Tibial artery (tissue), 4 donors: Measurements from ENCODE around the gene BCL2.

Source experiments
- DNase-seq, 2 donors: peaks; one replicate each; pipeline ENCODE4 v3.0.0-alpha.2; 2019
- H3K27ac ChIP-seq, 2 donors: fragments of 200-600 bp; sonication (generic) in 1 of 2; 1 replicate in 1 of 2; 2 replicates in 1 of 2; pipeline ENCODE4 v1.5.1; 2018 to 2019; ENCODE audit warnings: mild to moderate bottlenecking in 1 of 2
- H3K27me3 ChIP-seq, 2 donors: fragments of 200-600 bp; sonication (generic) in 1 of 2; one replicate each; pipeline versions ENCODE4 v1.5.1 to v1.6.0; 2016 to 2019
- H3K36me3 ChIP-seq, 3 donors: fragments of 200-600 bp; sonication (generic) in 2 of 3; one replicate each; pipeline ENCODE4 v1.5.1; 2016 to 2019; ENCODE audit warnings: mild to moderate bottlenecking in 2 of 3
- H3K4me1 ChIP-seq, 4 donors: fragments of 200-600 bp; sonication (generic) in 2 of 4; 1 replicate in 3 of 4; 2 replicates in 1 of 4; pipeline ENCODE4 v1.5.1; 2016 to 2019
- H3K4me3 ChIP-seq, 2 donors: fragments of 200-600 bp; sonication (generic) in 1 of 2; 1 replicate in 1 of 2; 2 replicates in 1 of 2; pipeline ENCODE4 v1.5.1; 2018 to 2019; ENCODE audit warnings: mild to moderate bottlenecking in 2 of 2
- H3K9me3 ChIP-seq, 3 donors: fragments of 200-600 bp; sonication (generic) in 1 of 3; one replicate each; pipeline ENCODE4 v1.5.1; 2016 to 2019
- intact Hi-C: fragments of 100-400 bp; cut with DNase I; formaldehyde crosslinking; loops from one replicate; pipeline ENCODE4 v1.15.0; 2023; ENCODE audit warnings: low total_unique reads
- TF ChIP-seq, protein P1 (sequence below), 2 experiments: fragments of 200-600 bp in 1 of 2; fragments of 450-650 bp in 1 of 2; IDR thresholded peaks; one replicate each; pipeline ENCODE4 v1.5.1; 2017 to 2019; ENCODE audit warnings: antibody characterized with exemption in 2 of 2, mild to moderate bottlenecking in 1 of 2, moderate library complexity in 1 of 2

BCL2 gene

DNA sequence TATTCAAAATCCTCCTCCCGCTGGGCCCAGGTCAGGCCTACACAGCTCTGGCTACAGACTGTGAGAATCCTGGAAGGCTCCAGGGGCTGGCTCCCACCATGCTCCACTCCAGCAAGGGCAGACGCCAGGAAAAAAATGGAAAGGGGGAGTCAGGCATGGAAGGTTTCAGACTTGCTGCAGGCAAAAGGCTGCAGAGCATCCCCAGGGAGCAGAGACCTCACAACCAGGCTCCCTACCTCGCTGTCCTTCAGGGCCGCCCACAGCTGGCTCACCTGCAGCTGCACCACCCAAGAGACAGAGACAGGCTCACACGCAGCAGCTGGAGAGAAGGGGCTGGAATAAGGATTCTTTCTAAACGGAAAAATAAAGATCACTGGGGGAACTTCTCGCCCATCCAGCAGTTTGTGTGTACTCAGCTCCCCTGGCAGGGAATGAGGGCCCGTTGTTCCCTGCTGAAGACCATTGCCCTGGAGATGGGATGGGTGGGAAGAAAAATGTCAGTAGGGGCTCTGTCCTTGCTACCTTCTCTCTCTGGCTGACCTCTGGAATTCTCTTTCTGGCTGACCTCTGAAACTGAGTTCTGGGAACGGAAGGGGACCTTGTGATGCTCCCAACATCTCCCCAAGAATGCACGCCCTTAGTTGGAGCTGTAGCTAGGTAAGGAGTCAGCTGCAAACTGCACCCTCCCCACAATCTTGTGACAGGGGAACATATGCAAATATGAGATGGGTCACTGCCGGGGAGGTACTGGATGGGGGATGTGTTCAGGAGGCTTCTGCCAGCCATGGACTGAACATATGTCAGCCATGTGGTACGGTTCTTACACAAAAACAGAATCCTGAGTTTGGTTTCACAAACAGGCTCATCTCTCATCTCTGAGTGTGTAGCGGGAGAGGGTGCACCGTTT, 34.5 kb downstream of the BCL2 start:
- intact Hi-C loops, result no loop called here
- TF ChIP-seq, protein P1, sequence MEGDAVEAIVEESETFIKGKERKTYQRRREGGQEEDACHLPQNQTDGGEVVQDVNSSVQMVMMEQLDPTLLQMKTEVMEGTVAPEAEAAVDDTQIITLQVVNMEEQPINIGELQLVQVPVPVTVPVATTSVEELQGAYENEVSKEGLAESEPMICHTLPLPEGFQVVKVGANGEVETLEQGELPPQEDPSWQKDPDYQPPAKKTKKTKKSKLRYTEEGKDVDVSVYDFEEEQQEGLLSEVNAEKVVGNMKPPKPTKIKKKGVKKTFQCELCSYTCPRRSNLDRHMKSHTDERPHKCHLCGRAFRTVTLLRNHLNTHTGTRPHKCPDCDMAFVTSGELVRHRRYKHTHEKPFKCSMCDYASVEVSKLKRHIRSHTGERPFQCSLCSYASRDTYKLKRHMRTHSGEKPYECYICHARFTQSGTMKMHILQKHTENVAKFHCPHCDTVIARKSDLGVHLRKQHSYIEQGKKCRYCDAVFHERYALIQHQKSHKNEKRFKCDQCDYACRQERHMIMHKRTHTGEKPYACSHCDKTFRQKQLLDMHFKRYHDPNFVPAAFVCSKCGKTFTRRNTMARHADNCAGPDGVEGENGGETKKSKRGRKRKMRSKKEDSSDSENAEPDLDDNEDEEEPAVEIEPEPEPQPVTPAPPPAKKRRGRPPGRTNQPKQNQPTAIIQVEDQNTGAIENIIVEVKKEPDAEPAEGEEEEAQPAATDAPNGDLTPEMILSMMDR (IDR thresholded peaks at IDR 0.05), result no peak
- H3K36me3 ChIP-seq, result no peaks in the 10 kb centered on the region
- H3K27ac ChIP-seq, result no peak overlapping the region
- H3K4me3 ChIP-seq, result no peak overlapping the region
- no peaks in the 10 kb centered on the region for H3K27me3 ChIP-seq
- H3K4me1 ChIP-seq, result peaks cover 0 to 48% (median 26%) of the 10 kb centered on the region in 4 donors
- DNase-seq, result no peak
- no peaks in the 10 kb centered on the region for H3K9me3 ChIP-seq

DNA sequence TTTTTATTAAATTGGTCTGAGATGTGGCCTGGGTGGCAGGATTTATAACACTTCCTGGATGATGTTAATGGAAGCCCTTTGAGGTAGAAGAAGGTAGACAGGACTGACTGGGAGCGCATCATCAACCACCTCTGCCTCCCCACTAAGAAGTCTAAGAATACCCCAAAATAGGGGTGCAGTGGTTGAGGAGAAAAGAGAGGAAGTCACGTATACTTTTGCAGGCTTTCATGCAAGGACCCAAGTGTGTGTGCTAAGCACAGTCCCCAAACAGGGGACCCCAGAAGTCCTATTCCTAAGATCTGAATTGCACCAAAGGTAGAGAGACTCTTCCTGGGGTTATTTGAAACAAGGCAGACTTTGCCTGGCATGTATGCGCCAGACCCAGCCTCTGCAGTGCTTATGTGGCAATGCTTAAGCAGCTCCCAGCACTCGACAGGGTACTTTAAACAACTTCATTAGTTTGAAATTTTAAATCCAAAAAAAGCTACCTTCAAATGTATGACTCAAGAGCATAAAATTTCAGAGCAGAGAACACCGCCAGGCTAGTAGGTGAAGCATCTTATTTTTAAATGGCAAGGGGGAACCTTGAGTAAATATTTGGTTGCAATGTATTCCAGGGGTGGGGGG, 35.3 kb downstream of the BCL2 start:
- no peaks in the 10 kb centered on the region for H3K9me3 ChIP-seq
- H3K27ac ChIP-seq, result no peak overlapping the region
- H3K36me3 ChIP-seq, result no peaks in the 10 kb centered on the region
- no peak for DNase-seq
- TF ChIP-seq, protein P1 (IDR thresholded peaks at IDR 0.05), result no peak
- intact Hi-C loops, result no loop called here
- H3K27me3 ChIP-seq, result no peaks in the 10 kb centered on the region
- H3K4me3 ChIP-seq, result no peak overlapping the region
- peaks cover 0 to 43% (median 25%) of the 10 kb centered on the region in 4 donors for H3K4me1 ChIP-seq

DNA sequence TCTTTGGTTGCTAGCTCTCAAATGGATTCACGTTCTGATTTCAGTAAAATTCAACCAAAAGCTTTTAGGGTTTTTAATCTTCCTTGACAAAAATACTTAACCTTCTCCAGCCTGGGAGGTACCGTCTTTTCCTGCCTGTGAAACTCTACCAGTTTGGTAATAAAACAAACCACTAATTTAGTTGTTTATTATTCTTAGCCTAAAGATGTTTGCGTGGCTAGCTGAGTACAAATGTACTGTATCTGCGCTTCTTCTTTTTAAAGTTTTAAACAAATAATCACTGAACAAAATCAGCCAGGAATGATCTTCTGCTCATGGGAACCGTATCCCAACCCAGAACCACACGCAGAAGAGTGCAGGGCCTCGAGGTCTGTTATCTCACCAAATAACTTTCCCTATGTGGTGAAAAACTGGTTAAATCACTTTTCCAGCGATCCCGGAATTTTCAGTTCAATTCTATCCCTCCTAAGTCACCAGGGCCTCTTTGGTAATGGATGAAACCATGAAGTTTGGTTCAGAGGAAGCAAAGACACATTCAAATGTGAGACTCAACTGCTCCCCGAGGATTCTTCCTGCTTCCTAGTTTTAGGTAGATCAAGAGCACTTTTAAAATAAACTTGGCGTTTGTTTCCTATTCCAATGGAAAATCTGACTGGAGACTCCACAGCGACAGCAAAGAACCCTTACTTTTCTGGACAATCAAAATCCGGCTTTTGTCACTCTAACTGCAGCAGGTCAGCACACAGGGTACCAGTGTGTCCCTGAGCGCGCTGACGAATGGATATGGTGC, 36.1 kb downstream of the BCL2 start:
- H3K27ac ChIP-seq, result no peak overlapping the region

DNA sequence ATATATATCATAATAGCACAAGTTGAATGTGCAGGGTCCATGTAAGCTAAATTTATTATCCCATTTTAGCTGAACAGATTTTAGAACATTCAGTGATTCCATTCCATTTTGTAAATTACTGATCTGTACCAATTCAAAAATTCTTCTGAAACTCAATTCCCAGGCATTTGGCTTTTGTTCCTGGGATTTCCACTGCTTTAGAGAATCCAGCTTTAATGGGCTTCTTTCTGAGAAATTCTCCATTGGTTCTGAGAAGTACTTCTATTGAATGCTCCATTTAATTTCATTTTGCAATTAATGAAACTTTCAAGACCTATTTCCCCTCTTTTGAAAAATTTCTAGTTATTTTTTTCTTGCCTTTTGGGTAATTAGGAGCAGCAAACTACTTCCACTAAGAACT, 36.8 kb downstream of the BCL2 start:
- TF ChIP-seq, protein P1 (IDR thresholded peaks at IDR 0.05), result no peak
- H3K9me3 ChIP-seq, result no peaks in the 10 kb centered on the region
- H3K36me3 ChIP-seq, result no peaks in the 10 kb centered on the region
- no peaks in the 10 kb centered on the region for H3K27me3 ChIP-seq
- intact Hi-C loops, result no loop called here
- no peak overlapping the region for H3K4me3 ChIP-seq
- no peak overlapping the region for H3K27ac ChIP-seq
- H3K4me1 ChIP-seq, result peaks cover 0 to 28% (median 13%) of the 10 kb centered on the region in 4 donors
- DNase-seq, result no peak

More for the DNA sequence above, 36.1 kb downstream of the BCL2 start:
- H3K9me3 ChIP-seq, result no peaks in the 10 kb centered on the region
- DNase-seq, result no peak
- no peak overlapping the region for H3K4me3 ChIP-seq
- H3K4me1 ChIP-seq, result peaks cover 0 to 35% (median 20%) of the 10 kb centered on the region in 4 donors
- no peaks in the 10 kb centered on the region for H3K27me3 ChIP-seq
- TF ChIP-seq, protein P1 (IDR thresholded peaks at IDR 0.05), result no peak
- intact Hi-C loops, result no loop called here
- no peaks in the 10 kb centered on the region for H3K36me3 ChIP-seq

DNA sequence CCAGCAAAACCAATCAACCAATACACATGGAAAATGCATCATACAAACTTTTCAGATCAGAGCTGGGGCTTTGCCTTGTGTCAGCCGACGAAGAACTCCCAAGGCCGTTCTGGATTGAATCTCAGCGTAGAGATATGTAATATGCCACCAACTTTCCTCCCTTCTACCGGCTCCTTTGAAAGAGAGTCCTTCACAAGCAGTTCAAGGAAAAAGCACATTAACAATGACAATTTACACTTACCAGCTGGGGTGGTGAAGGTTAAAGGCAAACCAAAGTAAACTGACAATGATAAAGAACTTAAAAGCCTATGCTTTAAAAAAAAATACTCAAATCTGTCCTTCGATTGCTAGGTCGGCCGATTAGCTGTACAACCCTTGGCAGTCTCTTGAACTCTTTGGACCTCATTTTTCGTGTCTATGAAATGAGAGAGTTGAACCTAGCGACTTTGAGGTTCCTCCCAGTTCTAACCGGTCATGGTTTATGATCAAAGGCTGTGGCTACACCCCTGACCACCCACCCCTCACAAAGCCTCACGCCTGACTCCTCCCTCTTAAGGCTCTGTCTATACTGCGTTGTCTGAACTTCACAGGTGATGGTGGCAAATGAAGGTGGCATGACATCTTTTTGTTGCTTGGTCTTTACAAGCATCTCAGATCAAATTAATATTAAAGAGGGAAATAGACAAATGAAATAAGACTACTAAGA, 46.2 kb downstream of the BCL2 start:
- Histone ChIP-seq H3K36me3 (no peaks in the 10 kb centered on the region), H3K4me3 (no peak overlapping the region), H3K9me3 (no peaks in the 10 kb centered on the region), H3K27me3 (no peaks in the 10 kb centered on the region), H3K27ac (no peak overlapping the region), H3K4me1 (peaks cover 0 to 10% (median 3%) of the 10 kb centered on the region in 4 donors)
- TF ChIP-seq, protein P1 (IDR thresholded peaks at IDR 0.05), result no peak
- no peak for DNase-seq
- intact Hi-C loops, result no loop called here
